GM21723 (cell line): Measurements from ENCODE around the gene PDZK1IP1.
"Not testable (repeated sequence)": the region's sequence is repeated elsewhere in the genome, so short reads cannot be mapped to it uniquely, and the experiment has no call there.

Experiments
- ATAC-seq: cut with Tn5 transposase; IDR thresholded peaks from one replicate; pipeline ENCODE4 v1.9.1; 2021; ENCODE audit warnings: mild to moderate bottlenecking, moderate library complexity; ENCODE audit not compliant: unreplicated experiment

The PDZK1IP1 gene

GRCh38 chr1:47223921-47224675, 34.3 kb upstream of the PDZK1IP1 start:
- no peak for ATAC-seq

GRCh38 chr1:47223174-47223920, 33.5 kb upstream of the PDZK1IP1 start:
- no peak for ATAC-seq

GRCh38 chr1:47222476-47222875, 32.6 kb upstream of the PDZK1IP1 start:
- ATAC-seq = no peak

- no peak for ATAC-seq
Observed at GRCh38 chr1:47219590-47220220, 29.9 kb upstream of the PDZK1IP1 start.

- no peak for ATAC-seq
Observed at GRCh38 chr1:47219001-47219400, 29.2 kb upstream of the PDZK1IP1 start.

- no peak for ATAC-seq
Observed at GRCh38 chr1:47216278-47217059, 26.6 kb upstream of the PDZK1IP1 start.

- ATAC-seq = no peak
Observed at GRCh38 chr1:47215713-47216112, 25.9 kb upstream of the PDZK1IP1 start.

GRCh38 chr1:47214549-47214948, 24.7 kb upstream of the PDZK1IP1 start:
- ATAC-seq = no peak

GRCh38 chr1:47213230-47213963, 23.6 kb upstream of the PDZK1IP1 start:
- no peak for ATAC-seq

GRCh38 chr1:47212636-47213229, 22.9 kb upstream of the PDZK1IP1 start:
- ATAC-seq = no peak

- ATAC-seq = no peak
Observed at GRCh38 chr1:47211796-47212269, 22.0 kb upstream of the PDZK1IP1 start.

GRCh38 chr1:47210666-47211065, 20.8 kb upstream of the PDZK1IP1 start:
- ATAC-seq = no peak

GRCh38 chr1:47209725-47210325, 20.0 kb upstream of the PDZK1IP1 start:
- no peak for ATAC-seq

- ATAC-seq = no peak
Observed at GRCh38 chr1:47209091-47209490, 19.3 kb upstream of the PDZK1IP1 start.

- no peak for ATAC-seq
Observed at GRCh38 chr1:47208374-47208850, 18.6 kb upstream of the PDZK1IP1 start.

GRCh38 chr1:47207803-47208373, 18.1 kb upstream of the PDZK1IP1 start:
- no peak for ATAC-seq

- ATAC-seq = no peak
Observed at GRCh38 chr1:47205918-47206317, 16.1 kb upstream of the PDZK1IP1 start.

- ATAC-seq = not testable (repeated sequence)
Observed at GRCh38 chr1:47203504-47203903, 13.7 kb upstream of the PDZK1IP1 start.

GRCh38 chr1:47201179-47201578, 11.3 kb upstream of the PDZK1IP1 start:
- ATAC-seq = no peak
